Measurements from ENCODE around the gene L3MBTL4. TPM values are rescaled to one million over a fixed set of nuclear protein-coding genes. Genes with fewer than 3 reads are reported as not detected.

The L3MBTL4 gene
- total RNA-seq, 1 experiment from 2014 or later, result 0.87 TPM

DNA sequence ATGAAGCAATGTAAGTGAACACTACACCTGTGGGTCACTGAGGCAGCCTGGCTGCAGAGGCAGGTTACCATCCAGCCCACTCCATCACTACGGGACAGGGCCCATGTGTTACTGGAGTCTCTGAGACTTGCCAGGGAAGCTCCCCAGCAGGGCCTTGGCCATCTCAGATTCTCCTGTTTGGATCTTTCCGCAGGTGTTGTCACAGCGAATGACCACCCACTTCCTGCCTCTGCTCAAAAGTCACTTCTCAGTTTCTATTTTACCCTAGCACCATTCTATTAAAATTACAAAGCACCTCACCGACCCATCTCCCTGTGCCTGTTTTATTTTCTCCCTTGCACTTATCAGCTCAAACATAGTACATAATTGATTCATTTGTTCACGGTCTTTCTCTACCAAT is 34.5 kb upstream of the L3MBTL4 start:
- DNase-seq (ENCODE audit: low read depth, low spot score) (no peak), ATAC-seq (no peak)
- BruUV-seq (replicated peaks), result no TSS peak
- Histone ChIP-seq H3K4me3 (ENCODE audit: low read depth in 2 of 2, low read length in 2 of 2) (no peak overlapping the region), H3K4me1 (ENCODE audit: control insufficient read depth, insufficient read depth, low read length) (no peaks in the 10 kb centered on the region), H3K9me3 (ENCODE audit: control insufficient read depth, insufficient read depth, low read depth, low read length) (no peaks in the 10 kb centered on the region), H3K27me3 (ENCODE audit: control insufficient read depth, insufficient read depth, low read length) (no peaks in the 10 kb centered on the region), H3K27ac (ENCODE audit: low read length) (no peak overlapping the region), H3K36me3 (ENCODE audit: control insufficient read depth, insufficient read depth, low read length) (no peaks in the 10 kb centered on the region)
- intact Hi-C loops (cut with micrococcal nuclease; ENCODE audit: unreplicated experiment) (no loop called here), in situ Hi-C loops (cut with HindIII; ENCODE audit: low pct_unique_long_range_greater_than_20kb, low sequenced_read_pairs) (no loop called here)
- ChIA-PET CTCF (no interaction called here), POLR2A (no interaction called here)
- TF ChIP-seq POLR2AphosphoS5 (IDR thresholded peaks at IDR 0.05; ENCODE audit: low read depth, low read length) (no peak), SIN3A (IDR thresholded peaks at IDR 0.05; ENCODE audit: borderline replicate concordance, insufficient read depth, low read depth, low read length) (no peak), TCF7L2 (IDR thresholded peaks at IDR 0.05; ENCODE audit: low read depth, low read length) (no peak)
- TF ChIP-seq, protein P1, sequence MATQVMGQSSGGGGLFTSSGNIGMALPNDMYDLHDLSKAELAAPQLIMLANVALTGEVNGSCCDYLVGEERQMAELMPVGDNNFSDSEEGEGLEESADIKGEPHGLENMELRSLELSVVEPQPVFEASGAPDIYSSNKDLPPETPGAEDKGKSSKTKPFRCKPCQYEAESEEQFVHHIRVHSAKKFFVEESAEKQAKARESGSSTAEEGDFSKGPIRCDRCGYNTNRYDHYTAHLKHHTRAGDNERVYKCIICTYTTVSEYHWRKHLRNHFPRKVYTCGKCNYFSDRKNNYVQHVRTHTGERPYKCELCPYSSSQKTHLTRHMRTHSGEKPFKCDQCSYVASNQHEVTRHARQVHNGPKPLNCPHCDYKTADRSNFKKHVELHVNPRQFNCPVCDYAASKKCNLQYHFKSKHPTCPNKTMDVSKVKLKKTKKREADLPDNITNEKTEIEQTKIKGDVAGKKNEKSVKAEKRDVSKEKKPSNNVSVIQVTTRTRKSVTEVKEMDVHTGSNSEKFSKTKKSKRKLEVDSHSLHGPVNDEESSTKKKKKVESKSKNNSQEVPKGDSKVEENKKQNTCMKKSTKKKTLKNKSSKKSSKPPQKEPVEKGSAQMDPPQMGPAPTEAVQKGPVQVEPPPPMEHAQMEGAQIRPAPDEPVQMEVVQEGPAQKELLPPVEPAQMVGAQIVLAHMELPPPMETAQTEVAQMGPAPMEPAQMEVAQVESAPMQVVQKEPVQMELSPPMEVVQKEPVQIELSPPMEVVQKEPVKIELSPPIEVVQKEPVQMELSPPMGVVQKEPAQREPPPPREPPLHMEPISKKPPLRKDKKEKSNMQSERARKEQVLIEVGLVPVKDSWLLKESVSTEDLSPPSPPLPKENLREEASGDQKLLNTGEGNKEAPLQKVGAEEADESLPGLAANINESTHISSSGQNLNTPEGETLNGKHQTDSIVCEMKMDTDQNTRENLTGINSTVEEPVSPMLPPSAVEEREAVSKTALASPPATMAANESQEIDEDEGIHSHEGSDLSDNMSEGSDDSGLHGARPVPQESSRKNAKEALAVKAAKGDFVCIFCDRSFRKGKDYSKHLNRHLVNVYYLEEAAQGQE (IDR thresholded peaks at IDR 0.05; ENCODE audit: insufficient read depth in 1 of 2, low read depth in 2 of 2, low read length in 1 of 2), result no peak
- TF ChIP-seq, protein P2, sequence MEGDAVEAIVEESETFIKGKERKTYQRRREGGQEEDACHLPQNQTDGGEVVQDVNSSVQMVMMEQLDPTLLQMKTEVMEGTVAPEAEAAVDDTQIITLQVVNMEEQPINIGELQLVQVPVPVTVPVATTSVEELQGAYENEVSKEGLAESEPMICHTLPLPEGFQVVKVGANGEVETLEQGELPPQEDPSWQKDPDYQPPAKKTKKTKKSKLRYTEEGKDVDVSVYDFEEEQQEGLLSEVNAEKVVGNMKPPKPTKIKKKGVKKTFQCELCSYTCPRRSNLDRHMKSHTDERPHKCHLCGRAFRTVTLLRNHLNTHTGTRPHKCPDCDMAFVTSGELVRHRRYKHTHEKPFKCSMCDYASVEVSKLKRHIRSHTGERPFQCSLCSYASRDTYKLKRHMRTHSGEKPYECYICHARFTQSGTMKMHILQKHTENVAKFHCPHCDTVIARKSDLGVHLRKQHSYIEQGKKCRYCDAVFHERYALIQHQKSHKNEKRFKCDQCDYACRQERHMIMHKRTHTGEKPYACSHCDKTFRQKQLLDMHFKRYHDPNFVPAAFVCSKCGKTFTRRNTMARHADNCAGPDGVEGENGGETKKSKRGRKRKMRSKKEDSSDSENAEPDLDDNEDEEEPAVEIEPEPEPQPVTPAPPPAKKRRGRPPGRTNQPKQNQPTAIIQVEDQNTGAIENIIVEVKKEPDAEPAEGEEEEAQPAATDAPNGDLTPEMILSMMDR (IDR thresholded peaks at IDR 0.05), result no peak

DNA sequence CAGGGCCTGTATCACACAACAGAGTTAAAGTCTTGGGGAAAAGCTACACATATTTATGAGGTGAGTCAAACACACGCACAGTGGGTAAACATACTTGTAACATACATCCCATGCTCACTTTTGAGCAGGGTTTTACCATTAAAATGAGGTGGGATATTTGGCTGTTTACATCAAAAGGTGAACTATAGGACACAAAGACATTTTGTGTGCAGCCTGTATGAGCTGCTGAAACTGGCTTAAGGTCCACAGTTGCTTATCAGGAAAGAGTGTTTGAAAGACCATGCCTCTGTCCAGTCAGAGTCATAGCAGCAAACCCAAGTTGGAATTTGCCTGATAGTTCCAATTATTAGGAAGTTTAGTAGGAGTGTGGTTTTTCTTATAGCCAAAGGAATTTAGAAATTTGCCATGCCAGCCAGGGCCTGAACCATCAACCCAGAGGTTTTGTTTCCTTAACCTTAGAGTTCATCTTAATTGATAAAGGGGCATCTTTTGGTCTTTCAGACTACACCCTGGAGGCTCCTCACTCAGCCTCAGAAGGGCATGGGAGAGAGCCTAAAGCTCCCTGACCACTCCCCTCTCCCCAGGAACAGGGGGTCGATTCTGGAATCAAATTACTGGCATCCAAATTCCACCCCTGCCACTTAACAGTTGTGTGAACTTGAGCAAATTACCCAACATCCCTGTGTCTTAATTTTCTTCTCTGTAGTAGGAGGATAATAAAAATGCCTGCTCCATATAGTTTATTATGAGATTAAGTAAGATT is 29.9 kb upstream of the L3MBTL4 start:
- no peaks in the 10 kb centered on the region for H3K9me3 ChIP-seq (ENCODE audit: control insufficient read depth, insufficient read depth, low read depth, low read length)
- DNase-seq (ENCODE audit: low read depth, low spot score), result no peak
- in situ Hi-C loops (cut with HindIII; ENCODE audit: low pct_unique_long_range_greater_than_20kb, low sequenced_read_pairs), result no loop called here
- ChIA-PET CTCF (no interaction called here), POLR2A (no interaction called here)
- H3K36me3 ChIP-seq (ENCODE audit: control insufficient read depth, insufficient read depth, low read length), result no peaks in the 10 kb centered on the region
- intact Hi-C loops (cut with micrococcal nuclease; ENCODE audit: unreplicated experiment), result no loop called here
- no TSS peak for BruUV-seq (replicated peaks)
- no peak overlapping the region for H3K4me3 ChIP-seq (ENCODE audit: low read depth in 2 of 2, low read length in 2 of 2)
- ATAC-seq, result no peak
- TF ChIP-seq POLR2AphosphoS5 (IDR thresholded peaks at IDR 0.05; ENCODE audit: low read depth, low read length) (no peak), SIN3A (IDR thresholded peaks at IDR 0.05; ENCODE audit: borderline replicate concordance, insufficient read depth, low read depth, low read length) (no peak)
- TF ChIP-seq, protein P2 (IDR thresholded peaks at IDR 0.05), result no peak
- TF ChIP-seq, protein P1 (IDR thresholded peaks at IDR 0.05; ENCODE audit: insufficient read depth in 1 of 2, low read depth in 2 of 2, low read length in 1 of 2), result no peak
- no peaks in the 10 kb centered on the region for H3K4me1 ChIP-seq (ENCODE audit: control insufficient read depth, insufficient read depth, low read length)
- H3K27me3 ChIP-seq (ENCODE audit: control insufficient read depth, insufficient read depth, low read length), result no peaks in the 10 kb centered on the region
- no peak overlapping the region for H3K27ac ChIP-seq (ENCODE audit: low read length)

Data from Panc1 (cell line).